GM23338 (cell line): ENCODE results near the gene PARD6A. TPM values are rescaled to one million over a fixed set of nuclear protein-coding genes. Genes with fewer than 3 reads are reported as not detected.

ENCODE experiments used
- ATAC-seq: fragments of 200-7000 bp; cut with Tn5 transposase; 3 replicates; pipeline ENCODE4 v1.9.1; 2020
- DNase-seq: peaks from one replicate; pipeline ENCODE4 v3.0.0-alpha.2; 2015; ENCODE audit warnings: low spot score
- H2AFZ ChIP-seq: fragments of 200-600 bp; sonication (generic); 2 replicates; pipeline ENCODE4 v1.8.0; 2016; ENCODE audit warnings: antibody characterized with exemption, mild to moderate bottlenecking, moderate library complexity
- H3F3A ChIP-seq: fragments of 200-600 bp; sonication (generic); replicated peaks from 2 replicates; pipeline ENCODE4 v1.8.0; 2017; ENCODE audit warnings: antibody characterized with exemption, mixed run types, low read depth
- H3K27ac ChIP-seq: fragments of 200-600 bp; sonication (generic); 2 replicates; pipeline ENCODE4 v1.6.1; 2016; ENCODE audit warnings: low read depth
- H3K27me3 ChIP-seq: fragments of 200-600 bp; sonication (generic); 2 replicates; pipeline ENCODE4 v1.8.0; 2016; ENCODE audit warnings: mild to moderate bottlenecking, mixed run types, moderate library complexity; ENCODE audit not compliant: insufficient read depth
- H3K36me3 ChIP-seq: fragments of 200-600 bp; sonication (generic); 2 replicates; pipeline ENCODE4 v1.8.0; 2016; ENCODE audit warnings: mild to moderate bottlenecking; ENCODE audit not compliant: insufficient read depth
- H3K4me1 ChIP-seq: fragments of 200-600 bp; sonication (generic); 2 replicates; pipeline ENCODE4 v1.8.0; 2016; ENCODE audit warnings: mild to moderate bottlenecking, moderate library complexity; ENCODE audit not compliant: insufficient read depth
- H3K4me2 ChIP-seq: fragments of 200-600 bp; sonication (generic); 2 replicates; pipeline ENCODE4 v1.7.1; 2017; ENCODE audit warnings: mixed run types
- H3K4me3 ChIP-seq: fragments of 200-600 bp; sonication (generic); 2 replicates; pipeline ENCODE4 v1.6.1; 2016; ENCODE audit warnings: mixed run types
- H3K79me2 ChIP-seq: fragments of 200-600 bp; sonication (generic); replicated peaks from 2 replicates; pipeline ENCODE4 v1.8.0; 2017; ENCODE audit warnings: mild to moderate bottlenecking; ENCODE audit not compliant: insufficient read depth
- H3K9me2 ChIP-seq: fragments of 200-600 bp; sonication (generic); 2 replicates; pipeline ENCODE4 v1.8.0; 2017; ENCODE audit not compliant: insufficient read depth
- H4K20me1 ChIP-seq: fragments of 200-600 bp; sonication (generic); replicated peaks from 2 replicates; pipeline ENCODE4 v1.8.0; 2017; ENCODE audit warnings: mild to moderate bottlenecking; ENCODE audit not compliant: insufficient read depth
- H3K27ac Mint-ChIP-seq: 2 replicates; pipeline ENCODE4 v1.8.0; 2020; ENCODE audit warnings: inconsistent platforms, mild to moderate bottlenecking, moderate library complexity, mixed read lengths
- H3K27me3 Mint-ChIP-seq: 3 replicates; pipeline ENCODE4 v1.8.0; 2022; ENCODE audit warnings: low read depth, mild to moderate bottlenecking, moderate library complexity, mixed read lengths, inconsistent platforms; ENCODE audit not compliant: insufficient read depth, poor library complexity
- H3K36me3 Mint-ChIP-seq: 3 replicates; pipeline ENCODE4 v1.8.0; 2021; ENCODE audit warnings: low read depth, mild to moderate bottlenecking, inconsistent platforms, moderate library complexity, mixed read lengths
- H3K4me1 Mint-ChIP-seq: 3 replicates; pipeline ENCODE4 v1.8.0; 2020; ENCODE audit warnings: mild to moderate bottlenecking, inconsistent platforms, mixed read lengths
- H3K4me3 Mint-ChIP-seq: 3 replicates; pipeline ENCODE4 v1.8.0; 2021; ENCODE audit warnings: moderate library complexity, mild to moderate bottlenecking, inconsistent platforms, mixed read lengths
- H3K9me3 Mint-ChIP-seq: 3 replicates; pipeline ENCODE4 v1.8.0; 2020; ENCODE audit warnings: moderate library complexity, mild to moderate bottlenecking, inconsistent platforms, mixed read lengths
- EZH2 ChIP-seq: fragments of 200-600 bp; sonication (generic); IDR thresholded peaks from one replicate; pipeline ENCODE4 v1.8.0; 2017; ENCODE audit warnings: antibody characterized with exemption, mild to moderate bottlenecking, low read depth; ENCODE audit not compliant: unreplicated experiment
- JUNB ChIP-seq: IDR thresholded peaks from one replicate; pipeline ENCODE4 v1.6.1; 2016; ENCODE audit warnings: antibody characterized with exemption; ENCODE audit not compliant: unreplicated experiment
- STAT1 ChIP-seq: IDR thresholded peaks from one replicate; pipeline ENCODE4 v1.6.1; 2016; ENCODE audit warnings: antibody characterized with exemption; ENCODE audit not compliant: unreplicated experiment
- ZNF114 ChIP-seq: fragments of 250-450 bp; sonication (Bioruptor Pico); IDR thresholded peaks from 2 replicates; pipeline ENCODE4 v1.5.0; 2020; ENCODE audit warnings: mild to moderate bottlenecking, moderate library complexity
- polyA plus RNA-seq: library from polyadenylated mRNA; unstranded; fragments of >200 nt; fragmentation: Nextera tagmentation; extraction: Ambion mirVana; gene quantifications from 2 replicates; pipeline ENCODE4 v1.2.1, GENCODE V29; 2016
- total RNA-seq: library from RNA; depleted of rRNA; stranded (reverse); fragments of >200 nt; shearing (Covaris generic); gene quantifications from 2 replicates; pipeline ENCODE4 v1.2.3, GENCODE V29; 2014
- TF ChIP-seq, protein P1 (sequence below): fragments of 250-450 bp; sonication (Bioruptor Pico); IDR thresholded peaks from 2 replicates; pipeline ENCODE4 v1.5.0; 2020; ENCODE audit warnings: mild to moderate bottlenecking, moderate library complexity
- TF ChIP-seq, protein P2 (sequence below): IDR thresholded peaks from one replicate; pipeline ENCODE4 v1.6.1; 2018; ENCODE audit warnings: antibody characterized with exemption; ENCODE audit not compliant: unreplicated experiment
- TF ChIP-seq, protein P3 (sequence below): IDR thresholded peaks from 2 replicates; pipeline ENCODE4 v1.6.1; 2016; ENCODE audit warnings: antibody characterized with exemption

The PARD6A gene
- total and polyA plus RNA-seq, 2 experiments from 2014 or later: 11.1 to 15.7 TPM

DNA sequence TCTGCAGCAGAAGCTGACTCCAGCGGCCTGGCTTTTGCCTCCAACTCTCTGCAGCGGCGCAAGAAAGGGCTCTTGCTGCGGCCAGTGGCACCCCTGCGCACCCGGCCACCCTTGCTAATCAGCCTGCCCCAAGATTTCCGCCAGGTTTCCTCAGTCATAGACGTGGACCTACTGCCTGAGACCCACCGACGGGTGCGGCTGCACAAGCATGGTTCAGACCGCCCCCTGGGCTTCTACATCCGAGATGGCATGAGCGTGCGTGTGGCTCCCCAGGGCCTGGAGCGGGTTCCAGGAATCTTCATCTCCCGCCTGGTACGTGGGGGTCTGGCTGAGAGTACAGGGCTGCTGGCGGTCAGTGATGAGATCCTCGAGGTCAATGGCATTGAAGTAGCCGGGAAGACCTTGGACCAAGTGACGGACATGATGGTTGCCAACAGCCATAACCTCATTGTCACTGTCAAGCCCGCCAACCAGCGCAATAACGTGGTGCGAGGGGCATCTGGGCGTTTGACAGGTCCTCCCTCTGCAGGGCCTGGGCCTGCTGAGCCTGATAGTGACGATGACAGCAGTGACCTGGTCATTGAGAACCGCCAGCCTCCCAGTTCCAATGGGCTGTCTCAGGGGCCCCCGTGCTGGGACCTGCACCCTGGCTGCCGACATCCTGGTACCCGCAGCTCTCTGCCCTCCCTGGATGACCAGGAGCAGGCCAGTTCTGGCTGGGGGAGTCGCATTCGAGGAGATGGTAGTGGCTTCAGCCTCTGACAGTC lies 1.3 kb downstream of the PARD6A start (continued):
- TF ChIP-seq, protein P1, sequence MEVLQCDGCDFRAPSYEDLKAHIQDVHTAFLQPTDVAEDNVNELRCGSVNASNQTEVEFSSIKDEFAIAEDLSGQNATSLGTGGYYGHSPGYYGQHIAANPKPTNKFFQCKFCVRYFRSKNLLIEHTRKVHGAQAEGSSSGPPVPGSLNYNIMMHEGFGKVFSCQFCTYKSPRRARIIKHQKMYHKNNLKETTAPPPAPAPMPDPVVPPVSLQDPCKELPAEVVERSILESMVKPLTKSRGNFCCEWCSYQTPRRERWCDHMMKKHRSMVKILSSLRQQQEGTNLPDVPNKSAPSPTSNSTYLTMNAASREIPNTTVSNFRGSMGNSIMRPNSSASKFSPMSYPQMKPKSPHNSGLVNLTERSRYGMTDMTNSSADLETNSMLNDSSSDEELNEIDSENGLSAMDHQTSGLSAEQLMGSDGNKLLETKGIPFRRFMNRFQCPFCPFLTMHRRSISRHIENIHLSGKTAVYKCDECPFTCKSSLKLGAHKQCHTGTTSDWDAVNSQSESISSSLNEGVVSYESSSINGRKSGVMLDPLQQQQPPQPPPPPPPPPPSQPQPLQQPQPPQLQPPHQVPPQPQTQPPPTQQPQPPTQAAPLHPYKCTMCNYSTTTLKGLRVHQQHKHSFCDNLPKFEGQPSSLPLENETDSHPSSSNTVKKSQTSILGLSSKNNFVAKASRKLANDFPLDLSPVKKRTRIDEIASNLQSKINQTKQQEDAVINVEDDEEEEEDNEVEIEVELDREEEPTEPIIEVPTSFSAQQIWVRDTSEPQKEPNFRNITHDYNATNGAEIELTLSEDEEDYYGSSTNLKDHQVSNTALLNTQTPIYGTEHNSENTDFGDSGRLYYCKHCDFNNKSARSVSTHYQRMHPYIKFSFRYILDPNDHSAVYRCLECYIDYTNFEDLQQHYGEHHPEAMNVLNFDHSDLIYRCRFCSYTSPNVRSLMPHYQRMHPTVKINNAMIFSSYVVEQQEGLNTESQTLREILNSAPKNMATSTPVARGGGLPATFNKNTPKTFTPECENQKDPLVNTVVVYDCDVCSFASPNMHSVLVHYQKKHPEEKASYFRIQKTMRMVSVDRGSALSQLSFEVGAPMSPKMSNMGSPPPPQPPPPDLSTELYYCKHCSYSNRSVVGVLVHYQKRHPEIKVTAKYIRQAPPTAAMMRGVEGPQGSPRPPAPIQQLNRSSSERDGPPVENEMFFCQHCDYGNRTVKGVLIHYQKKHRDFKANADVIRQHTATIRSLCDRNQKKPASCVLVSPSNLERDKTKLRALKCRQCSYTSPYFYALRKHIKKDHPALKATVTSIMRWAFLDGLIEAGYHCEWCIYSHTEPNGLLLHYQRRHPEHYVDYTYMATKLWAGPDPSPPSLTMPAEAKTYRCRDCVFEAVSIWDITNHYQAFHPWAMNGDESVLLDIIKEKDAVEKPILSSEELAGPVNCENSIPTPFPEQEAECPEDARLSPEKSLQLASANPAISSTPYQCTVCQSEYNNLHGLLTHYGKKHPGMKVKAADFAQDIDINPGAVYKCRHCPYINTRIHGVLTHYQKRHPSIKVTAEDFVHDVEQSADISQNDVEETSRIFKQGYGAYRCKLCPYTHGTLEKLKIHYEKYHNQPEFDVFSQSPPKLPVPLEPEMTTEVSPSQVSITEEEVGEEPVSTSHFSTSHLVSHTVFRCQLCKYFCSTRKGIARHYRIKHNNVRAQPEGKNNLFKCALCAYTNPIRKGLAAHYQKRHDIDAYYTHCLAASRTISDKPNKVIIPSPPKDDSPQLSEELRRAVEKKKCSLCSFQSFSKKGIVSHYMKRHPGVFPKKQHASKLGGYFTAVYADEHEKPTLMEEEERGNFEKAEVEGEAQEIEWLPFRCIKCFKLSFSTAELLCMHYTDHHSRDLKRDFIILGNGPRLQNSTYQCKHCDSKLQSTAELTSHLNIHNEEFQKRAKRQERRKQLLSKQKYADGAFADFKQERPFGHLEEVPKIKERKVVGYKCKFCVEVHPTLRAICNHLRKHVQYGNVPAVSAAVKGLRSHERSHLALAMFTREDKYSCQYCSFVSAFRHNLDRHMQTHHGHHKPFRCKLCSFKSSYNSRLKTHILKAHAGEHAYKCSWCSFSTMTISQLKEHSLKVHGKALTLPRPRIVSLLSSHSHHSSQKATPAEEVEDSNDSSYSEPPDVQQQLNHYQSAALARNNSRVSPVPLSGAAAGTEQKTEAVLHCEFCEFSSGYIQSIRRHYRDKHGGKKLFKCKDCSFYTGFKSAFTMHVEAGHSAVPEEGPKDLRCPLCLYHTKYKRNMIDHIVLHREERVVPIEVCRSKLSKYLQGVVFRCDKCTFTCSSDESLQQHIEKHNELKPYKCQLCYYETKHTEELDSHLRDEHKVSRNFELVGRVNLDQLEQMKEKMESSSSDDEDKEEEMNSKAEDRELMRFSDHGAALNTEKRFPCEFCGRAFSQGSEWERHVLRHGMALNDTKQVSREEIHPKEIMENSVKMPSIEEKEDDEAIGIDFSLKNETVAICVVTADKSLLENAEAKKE (CRISPR knock-in tag): no peak
- TF ChIP-seq ZNF114 (CRISPR knock-in tag): no peak
- no peak for TF ChIP-seq STAT1
- no peak for TF ChIP-seq JUNB

DNA sequence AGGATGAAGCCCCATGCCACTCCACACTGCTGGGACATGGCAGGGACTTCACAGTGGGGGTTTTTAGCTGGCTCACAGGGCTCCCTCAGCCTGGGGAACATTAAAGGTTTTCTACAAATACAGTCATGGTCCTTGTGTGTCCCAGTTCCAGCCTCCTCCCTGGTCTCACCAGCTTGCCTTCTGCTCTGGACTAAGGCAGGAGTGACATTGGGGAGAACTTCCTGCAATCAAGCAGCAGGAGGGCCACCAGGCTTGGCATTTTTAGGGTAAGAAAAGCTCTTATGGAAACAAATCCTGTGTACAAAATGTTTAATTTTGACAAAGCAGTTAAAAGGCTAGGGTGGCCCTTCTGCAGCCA lies 1.9 kb downstream of the PARD6A start:
- peaks cover 13% of the 10 kb centered on the region; the same call in 1 of the 2 replicates for H3K4me1 ChIP-seq
- Mint-ChIP-seq H3K36me3 (peaks cover 3% of the 10 kb centered on the region), H3K27ac (no peak overlapping the region), H3K4me1 (peaks cover 20% of the 10 kb centered on the region), H3K4me3 (no peak overlapping the region), H3K9me3 (no peaks in the 10 kb centered on the region; the same call in 2 of the 3 replicates), H3K27me3 (peaks cover 32% of the 10 kb centered on the region)
- peaks cover 27% of the 10 kb centered on the region for H3F3A ChIP-seq
- H3K36me3 ChIP-seq: no peaks in the 10 kb centered on the region
- no peak overlapping the region for H2AFZ ChIP-seq
- no peak overlapping the region for H3K4me2 ChIP-seq
- DNase-seq: no peak
- H3K27ac ChIP-seq: no peak overlapping the region
- no peak overlapping the region for H3K4me3 ChIP-seq
- no peaks in the 10 kb centered on the region for H3K9me2 ChIP-seq
- peaks cover 10% of the 10 kb centered on the region for H3K27me3 ChIP-seq
- peaks cover 5% of the 10 kb centered on the region; the same call in 1 of the 2 replicates for H4K20me1 ChIP-seq
- H3K79me2 ChIP-seq: no peaks in the 10 kb centered on the region
- TF ChIP-seq, protein P2, sequence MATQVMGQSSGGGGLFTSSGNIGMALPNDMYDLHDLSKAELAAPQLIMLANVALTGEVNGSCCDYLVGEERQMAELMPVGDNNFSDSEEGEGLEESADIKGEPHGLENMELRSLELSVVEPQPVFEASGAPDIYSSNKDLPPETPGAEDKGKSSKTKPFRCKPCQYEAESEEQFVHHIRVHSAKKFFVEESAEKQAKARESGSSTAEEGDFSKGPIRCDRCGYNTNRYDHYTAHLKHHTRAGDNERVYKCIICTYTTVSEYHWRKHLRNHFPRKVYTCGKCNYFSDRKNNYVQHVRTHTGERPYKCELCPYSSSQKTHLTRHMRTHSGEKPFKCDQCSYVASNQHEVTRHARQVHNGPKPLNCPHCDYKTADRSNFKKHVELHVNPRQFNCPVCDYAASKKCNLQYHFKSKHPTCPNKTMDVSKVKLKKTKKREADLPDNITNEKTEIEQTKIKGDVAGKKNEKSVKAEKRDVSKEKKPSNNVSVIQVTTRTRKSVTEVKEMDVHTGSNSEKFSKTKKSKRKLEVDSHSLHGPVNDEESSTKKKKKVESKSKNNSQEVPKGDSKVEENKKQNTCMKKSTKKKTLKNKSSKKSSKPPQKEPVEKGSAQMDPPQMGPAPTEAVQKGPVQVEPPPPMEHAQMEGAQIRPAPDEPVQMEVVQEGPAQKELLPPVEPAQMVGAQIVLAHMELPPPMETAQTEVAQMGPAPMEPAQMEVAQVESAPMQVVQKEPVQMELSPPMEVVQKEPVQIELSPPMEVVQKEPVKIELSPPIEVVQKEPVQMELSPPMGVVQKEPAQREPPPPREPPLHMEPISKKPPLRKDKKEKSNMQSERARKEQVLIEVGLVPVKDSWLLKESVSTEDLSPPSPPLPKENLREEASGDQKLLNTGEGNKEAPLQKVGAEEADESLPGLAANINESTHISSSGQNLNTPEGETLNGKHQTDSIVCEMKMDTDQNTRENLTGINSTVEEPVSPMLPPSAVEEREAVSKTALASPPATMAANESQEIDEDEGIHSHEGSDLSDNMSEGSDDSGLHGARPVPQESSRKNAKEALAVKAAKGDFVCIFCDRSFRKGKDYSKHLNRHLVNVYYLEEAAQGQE: no peak
- no peak for TF ChIP-seq EZH2
- TF ChIP-seq, protein P3, sequence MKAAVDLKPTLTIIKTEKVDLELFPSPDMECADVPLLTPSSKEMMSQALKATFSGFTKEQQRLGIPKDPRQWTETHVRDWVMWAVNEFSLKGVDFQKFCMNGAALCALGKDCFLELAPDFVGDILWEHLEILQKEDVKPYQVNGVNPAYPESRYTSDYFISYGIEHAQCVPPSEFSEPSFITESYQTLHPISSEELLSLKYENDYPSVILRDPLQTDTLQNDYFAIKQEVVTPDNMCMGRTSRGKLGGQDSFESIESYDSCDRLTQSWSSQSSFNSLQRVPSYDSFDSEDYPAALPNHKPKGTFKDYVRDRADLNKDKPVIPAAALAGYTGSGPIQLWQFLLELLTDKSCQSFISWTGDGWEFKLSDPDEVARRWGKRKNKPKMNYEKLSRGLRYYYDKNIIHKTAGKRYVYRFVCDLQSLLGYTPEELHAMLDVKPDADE: no peak
- ATAC-seq: no peak
